ENCODE data around the gene MTA3. TPM values are rescaled to one million over a fixed set of nuclear protein-coding genes. Genes with fewer than 3 reads are reported as not detected.
A peak's percentile ranks its signal among the peaks of the same experiment; 100 is the strongest.

The MTA3 gene
- total and polyA plus RNA-seq, 8 donors = 23.9 to 82.8 (median 70.6) TPM

GRCh38 chr2:42736598-42737322 is 168.3 kb downstream of the MTA3 start:
- Histone ChIP-seq H3K36me3 (peaks cover 0 to 9% of the 10 kb centered on the region in 2 donors), H3K27ac (no peak overlapping the region), H3K4me3 (no peak overlapping the region), H3K27me3 (no peaks in the 10 kb centered on the region), H3K4me1 (no peaks in the 10 kb centered on the region), H3K9me3 (peaks cover 0 to 11% of the 10 kb centered on the region in 2 donors)
- no peak for DNase-seq
- no peak for TF ChIP-seq CTCF (IDR thresholded peaks at IDR 0.05)
- intact Hi-C loops (cut with DNase I) = no loop called here
- ATAC-seq = no peak

GRCh38 chr2:42741140-42741539 is 172.7 kb downstream of the MTA3 start:
- no peak overlapping the region for H3K4me3 ChIP-seq
- H3K4me1 ChIP-seq = no peaks in the 10 kb centered on the region
- no peaks in the 10 kb centered on the region for H3K27me3 ChIP-seq
- peaks cover 0 to 5% of the 10 kb centered on the region in 2 donors for H3K36me3 ChIP-seq
- peak overlapping the region in 1 of 2 donors; percentile 73 for H3K27ac ChIP-seq
- peak; percentile 94 for ATAC-seq
- intact Hi-C loops (cut with DNase I) = no loop called here
- peaks cover 0 to 2% of the 10 kb centered on the region in 2 donors for H3K9me3 ChIP-seq
- DNase-seq = peak in 1 of 4 donors; percentile 26
- TF ChIP-seq CTCF (IDR thresholded peaks at IDR 0.05) = no peak

- Histone ChIP-seq H3K4me3 (no peak overlapping the region), H3K36me3 (no peaks in the 10 kb centered on the region), H3K9me3 (peaks cover 0 to 2% of the 10 kb centered on the region in 2 donors), H3K27ac (no peak overlapping the region), H3K4me1 (no peaks in the 10 kb centered on the region), H3K27me3 (no peaks in the 10 kb centered on the region)
- intact Hi-C loops (cut with DNase I) = no loop called here
- TF ChIP-seq CTCF (IDR thresholded peaks at IDR 0.05) = no peak
- ATAC-seq (no peak), DNase-seq (no peak)
Measured at GRCh38 chr2:42742740-42743658, 174.6 kb downstream of the MTA3 start.

GRCh38 chr2:42743659-42743990 is 175.2 kb downstream of the MTA3 start:
- intact Hi-C loops (cut with DNase I) = no loop called here
- Histone ChIP-seq H3K27me3 (no peaks in the 10 kb centered on the region), H3K27ac (no peak overlapping the region), H3K9me3 (no peaks in the 10 kb centered on the region), H3K36me3 (no peaks in the 10 kb centered on the region), H3K4me1 (no peaks in the 10 kb centered on the region), H3K4me3 (no peak overlapping the region)
- no peak for TF ChIP-seq CTCF (IDR thresholded peaks at IDR 0.05)
- DNase-seq (no peak), ATAC-seq (no peak)

GRCh38 chr2:42744545-42745082 is 176.2 kb downstream of the MTA3 start:
- no peak for ATAC-seq
- no peaks in the 10 kb centered on the region for H3K4me1 ChIP-seq

More at GRCh38 chr2:42744545-42745082, 176.2 kb downstream of the MTA3 start:
- no peak for TF ChIP-seq CTCF (IDR thresholded peaks at IDR 0.05)
- Histone ChIP-seq H3K36me3 (no peaks in the 10 kb centered on the region), H3K27ac (no peak overlapping the region), H3K27me3 (no peaks in the 10 kb centered on the region), H3K4me3 (no peak overlapping the region), H3K9me3 (no peaks in the 10 kb centered on the region)
- intact Hi-C loops (cut with DNase I) = no loop called here
- DNase-seq = no peak
